Endothelial cell of umbilical vein (primary cell): ENCODE results near the gene RAP1GAP. TPM values are rescaled to one million over a fixed set of nuclear protein-coding genes. Genes with fewer than 3 reads are reported as not detected.

Experiments
- BruUV-seq: library from RNA; stranded (reverse); fragments of 400-500 nt; replicated peaks from 2 replicates; lab custom pipeline; 2021; lab: Mats Ljungman, UMichigan
- CTCF ChIA-PET: fragments of 300-600, 350-600 bp; sonication (Branson Sonifier 250); formaldehyde crosslinking; loops from one replicate; lab custom pipeline; 2021; ENCODE audit warnings: antibody characterized with exemption, inconsistent platforms; lab: Charles Lee
- POLR2A ChIA-PET: fragments of 300-600, 350-600 bp; sonication (Branson Sonifier 250); formaldehyde crosslinking; loops from one replicate; lab custom pipeline; 2021; ENCODE audit warnings: antibody characterized with exemption, inconsistent platforms; lab: Charles Lee
- DNase-seq: peaks from one replicate; pipeline ENCODE4 v3.0.0-alpha.2; 2011; ENCODE audit warnings: low read depth, low spot score
- FAIRE-seq: peaks from 2 replicates; lab custom pipeline; 2011; peaks lifted over from hg19 to GRCh38; lab: Jason Lieb, UNC
- H2AFZ ChIP-seq: 2 replicates; pipeline ENCODE4 v1.6.0; 2012; ENCODE audit warnings: low read depth, low read length, control low read depth, inconsistent platforms
- H3K27ac ChIP-seq: 2 replicates; pipeline ENCODE4 v1.5.1; 2011; ENCODE audit warnings: low read depth, mild to moderate bottlenecking, control low read depth, low read length, moderate library complexity; ENCODE audit not compliant: insufficient read depth
- H3K27me3 ChIP-seq, 2 experiments: 2 replicates each; pipeline versions ENCODE4 v1.6.0 to v1.6.1; 2011; ENCODE audit warnings: low read length in 2 of 2, mixed read lengths in 1 of 2; ENCODE audit not compliant: control insufficient read depth in 2 of 2, insufficient read depth in 2 of 2
- H3K36me3 ChIP-seq, 2 experiments: 2 replicates in 1 of 2; 3 replicates in 1 of 2; pipeline ENCODE4 v1.5.1; 2011; ENCODE audit warnings: low read length in 2 of 2, mild to moderate bottlenecking in 1 of 2, moderate library complexity in 1 of 2; ENCODE audit not compliant: control insufficient read depth in 2 of 2, insufficient read depth in 2 of 2; ENCODE audit errors: extremely low read depth in 1 of 2
- H3K4me1 ChIP-seq: 3 replicates; pipeline ENCODE4 v1.5.1; 2011; ENCODE audit warnings: mild to moderate bottlenecking, low read length; ENCODE audit not compliant: control insufficient read depth, insufficient read depth; ENCODE audit errors: extremely low read depth
- H3K4me2 ChIP-seq: 2 replicates; pipeline ENCODE4 v1.6.1; 2011; ENCODE audit warnings: low read length, control low read depth, mixed read lengths; ENCODE audit not compliant: insufficient read depth
- H3K4me3 ChIP-seq, 3 experiments: fragments of 200-600 bp in 1 of 3; sonication (generic), shearing (Covaris generic) in 1 of 3; replicated peaks in 1 of 3; 2 replicates each; pipeline ENCODE4 v1.5.1; 2011 to 2016; ENCODE audit warnings: control low read depth in 3 of 3, low read length in 3 of 3, mild to moderate bottlenecking in 2 of 3, inconsistent platforms in 1 of 3, low read depth in 1 of 3, moderate library complexity in 1 of 3; ENCODE audit not compliant: insufficient read depth in 1 of 3
- H3K79me2 ChIP-seq: 2 replicates; pipeline ENCODE4 v1.6.0; 2012; ENCODE audit warnings: low read length, inconsistent platforms; ENCODE audit not compliant: control insufficient read depth, insufficient read depth
- H3K9ac ChIP-seq: replicated peaks from 2 replicates; pipeline ENCODE3; 2011; ENCODE audit warnings: low read length, control low read depth; ENCODE audit not compliant: insufficient read depth; ENCODE audit errors: extremely low read depth
- H3K9me1 ChIP-seq: replicated peaks from 3 replicates; pipeline ENCODE4 v1.6.0; 2011; ENCODE audit warnings: mild to moderate bottlenecking, low read length; ENCODE audit not compliant: control insufficient read depth, insufficient read depth; ENCODE audit errors: extremely low read depth
- H3K9me3 ChIP-seq: replicated peaks from 2 replicates; pipeline ENCODE4 v1.5.1; 2012; ENCODE audit warnings: low read length, inconsistent platforms; ENCODE audit not compliant: control insufficient read depth, insufficient read depth
- H4K20me1 ChIP-seq: replicated peaks from 2 replicates; pipeline ENCODE3; 2011; ENCODE audit warnings: mild to moderate bottlenecking, low read length; ENCODE audit not compliant: control insufficient read depth, insufficient read depth; ENCODE audit errors: extremely low read depth
- EZH2 ChIP-seq: IDR thresholded peaks from 2 replicates; pipeline ENCODE4 v1.6.1; 2012; ENCODE audit warnings: borderline replicate concordance, low read depth, mild to moderate bottlenecking, moderate library complexity, low read length, inconsistent platforms; ENCODE audit not compliant: severe bottlenecking
- FOS ChIP-seq: IDR thresholded peaks from 2 replicates; pipeline ENCODE4 v1.6.1; 2011; ENCODE audit warnings: mild to moderate bottlenecking, low read length, moderate library complexity, borderline replicate concordance; ENCODE audit not compliant: insufficient read depth
- GATA2 ChIP-seq: IDR thresholded peaks from 2 replicates; pipeline ENCODE4 v1.7.0; 2011; ENCODE audit warnings: low read depth, mild to moderate bottlenecking, moderate library complexity, mixed read lengths, low read length; ENCODE audit not compliant: insufficient read length, insufficient read depth
- JUN ChIP-seq: IDR thresholded peaks from 2 replicates; pipeline ENCODE4 v1.6.1; 2011; ENCODE audit warnings: borderline replicate concordance, low read depth; ENCODE audit not compliant: insufficient read length, insufficient read depth
- MAX ChIP-seq: IDR thresholded peaks from 2 replicates; pipeline ENCODE4 v1.6.1; 2011; ENCODE audit not compliant: insufficient read depth, insufficient read length
- MYC ChIP-seq: IDR thresholded peaks from one replicate; pipeline ENCODE4 v1.6.1; 2011; ENCODE audit warnings: mild to moderate bottlenecking, low read depth, low read length
- POLR2A ChIP-seq: IDR thresholded peaks from 2 replicates; pipeline ENCODE4 v1.6.1; 2012; ENCODE audit warnings: low read depth, mild to moderate bottlenecking, control low read depth, low read length
- POLR2AphosphoS5 ChIP-seq: IDR thresholded peaks from 2 replicates; pipeline ENCODE4 v1.6.1; 2012; ENCODE audit warnings: low read depth, mild to moderate bottlenecking, control low read depth, low read length, moderate library complexity; ENCODE audit not compliant: insufficient read depth
- dilution Hi-C: fragments of 300-500 bp; cut with MboI; formaldehyde crosslinking; loops from one replicate; pipeline ENCODE4 v1.15.0; 2019; ENCODE audit warnings: low sequenced_read_pairs; ENCODE audit not compliant: extremely low pct_ligation_motif_present
- intact Hi-C: fragments of 100-400 bp; cut with micrococcal nuclease; formaldehyde crosslinking; loops from one replicate; pipeline ENCODE4 v1.10.0; 2022
- polyA plus RNA-seq, 4 experiments: library from polyadenylated mRNA; depleted of rRNA in 3 of 4; stranded (reverse) in 3 of 4; unstranded in 1 of 4; fragments of >200 nt; gene quantifications; 2 replicates each; pipeline versions ENCODE4 v1.2.1 to v1.2.3, GENCODE V29; 2011 to 2012; ENCODE audit warnings: missing spikeins in 1 of 4
- total RNA-seq: library from RNA; stranded (reverse); gene quantifications from 2 replicates; pipeline ENCODE4 v1.2.3, GENCODE V29; 2021
- TF ChIP-seq, protein P1 (sequence below), 2 donors: IDR thresholded peaks; 1 replicate in 1 of 2; 2 replicates in 1 of 2; pipeline ENCODE4 v1.5.1; 2011; ENCODE audit warnings: low read length in 2 of 2, mild to moderate bottlenecking in 2 of 2, moderate library complexity in 2 of 2, control low read depth in 1 of 2, inconsistent platforms in 1 of 2, low read depth in 1 of 2; ENCODE audit not compliant: insufficient read depth in 1 of 2; ENCODE audit errors: extremely low read depth in 1 of 2

RAP1GAP gene
- total and polyA plus RNA-seq, 2 donors (not counting 3 experiments of a cell fraction or from before 2014, with no cell fraction given): 0.07 to 0.20 TPM

DNA sequence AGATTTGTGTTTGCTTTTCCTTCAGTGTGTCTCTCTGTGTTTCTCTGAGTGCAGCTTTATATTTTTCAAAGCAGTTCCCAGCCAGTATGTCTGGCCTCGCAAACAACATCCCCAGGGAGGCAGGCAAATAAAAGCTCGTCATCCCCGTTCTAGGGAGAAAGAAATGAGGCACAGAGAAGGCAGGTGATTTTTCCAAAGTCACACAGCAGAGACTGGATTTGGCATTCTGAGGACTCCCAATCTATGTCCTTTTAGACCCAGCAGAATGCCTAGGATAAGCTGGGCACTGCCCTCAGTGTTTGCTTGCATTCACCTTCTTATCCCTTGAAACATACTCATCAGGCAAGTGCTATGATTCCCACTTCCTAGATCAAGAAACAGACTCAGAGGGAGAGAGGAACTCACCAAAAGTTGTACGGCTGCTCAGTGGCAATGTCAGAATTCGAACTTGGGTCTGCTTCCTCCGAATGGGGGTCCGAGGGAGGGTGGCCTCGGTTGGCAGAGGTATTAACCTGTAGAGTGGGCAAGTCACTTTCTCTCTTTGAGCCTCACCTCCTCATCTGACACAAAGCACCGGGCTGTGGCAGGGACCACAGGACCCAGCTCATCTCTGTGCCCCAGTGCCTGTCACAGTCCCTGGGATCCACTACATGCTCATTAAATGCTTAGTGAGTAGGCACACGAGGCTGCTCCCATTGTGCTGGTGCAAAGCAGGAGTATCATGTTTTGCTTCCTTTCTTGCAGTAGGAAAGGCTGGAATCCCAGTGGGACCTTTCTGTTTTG is 4.2 kb downstream of the RAP1GAP start:
- no peak overlapping the region for H3K9ac ChIP-seq
- intact Hi-C loops: no loop called here
- POLR2A ChIA-PET: no interaction called here
- TF ChIP-seq MAX (no peak), GATA2 (no peak), POLR2AphosphoS5 (no peak), FOS (no peak), MYC (no peak), POLR2A (no peak), JUN (no peak), EZH2 (no peak)
- TF ChIP-seq, protein P1, sequence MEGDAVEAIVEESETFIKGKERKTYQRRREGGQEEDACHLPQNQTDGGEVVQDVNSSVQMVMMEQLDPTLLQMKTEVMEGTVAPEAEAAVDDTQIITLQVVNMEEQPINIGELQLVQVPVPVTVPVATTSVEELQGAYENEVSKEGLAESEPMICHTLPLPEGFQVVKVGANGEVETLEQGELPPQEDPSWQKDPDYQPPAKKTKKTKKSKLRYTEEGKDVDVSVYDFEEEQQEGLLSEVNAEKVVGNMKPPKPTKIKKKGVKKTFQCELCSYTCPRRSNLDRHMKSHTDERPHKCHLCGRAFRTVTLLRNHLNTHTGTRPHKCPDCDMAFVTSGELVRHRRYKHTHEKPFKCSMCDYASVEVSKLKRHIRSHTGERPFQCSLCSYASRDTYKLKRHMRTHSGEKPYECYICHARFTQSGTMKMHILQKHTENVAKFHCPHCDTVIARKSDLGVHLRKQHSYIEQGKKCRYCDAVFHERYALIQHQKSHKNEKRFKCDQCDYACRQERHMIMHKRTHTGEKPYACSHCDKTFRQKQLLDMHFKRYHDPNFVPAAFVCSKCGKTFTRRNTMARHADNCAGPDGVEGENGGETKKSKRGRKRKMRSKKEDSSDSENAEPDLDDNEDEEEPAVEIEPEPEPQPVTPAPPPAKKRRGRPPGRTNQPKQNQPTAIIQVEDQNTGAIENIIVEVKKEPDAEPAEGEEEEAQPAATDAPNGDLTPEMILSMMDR (IDR thresholded peaks at IDR 0.05; ENCODE audit: extremely low read depth in 1 of 2, insufficient read depth in 1 of 2, low read depth in 1 of 2, low read length in 2 of 2): no peak
- no peaks in the 10 kb centered on the region for H3K9me3 ChIP-seq
- CTCF ChIA-PET: interaction anchor here (0.8 to 1.1 kb wide), 3 partner anchors 12 to 294 kb away, joined by 3 read pairs; no protein-coding TSS in a partner anchor
- H3K36me3 ChIP-seq: no peaks in the 10 kb centered on the region
- no peaks in the 10 kb centered on the region for H3K79me2 ChIP-seq
- no peaks in the 10 kb centered on the region for H4K20me1 ChIP-seq
- no TSS peak for BruUV-seq
- FAIRE-seq: no peak
- H3K4me3 ChIP-seq: no peak overlapping the region
- peaks cover 6% of the 10 kb centered on the region for H3K4me1 ChIP-seq
- H2AFZ ChIP-seq: no peak overlapping the region
- H3K4me2 ChIP-seq: no peak overlapping the region
- no peak for DNase-seq
- peaks cover 19% of the 10 kb centered on the region in 2 experiments for H3K27me3 ChIP-seq
- H3K9me1 ChIP-seq: no peaks in the 10 kb centered on the region
- H3K27ac ChIP-seq: no peak overlapping the region
- dilution Hi-C loops: no loop called here
